H1 (cell line): ENCODE results near the gene CHD6. TPM values are rescaled to one million over a fixed set of nuclear protein-coding genes. Genes with fewer than 3 reads are reported as not detected.

Source experiments
- ASH2L ChIP-seq: fragments of 200-600, 300-600 bp; sonication (generic); IDR thresholded peaks from one replicate; pipeline ENCODE4 v1.7.1; 2017; ENCODE audit warnings: low read length
- CREB1 ChIP-seq: IDR thresholded peaks from 2 replicates; pipeline ENCODE4 v1.6.1; 2012; ENCODE audit warnings: inconsistent platforms
- EZH2 ChIP-seq: fragments of 200-600 bp; sonication (generic); IDR thresholded peaks from 2 replicates; pipeline ENCODE4 v1.7.1; 2012; ENCODE audit warnings: low read depth, mild to moderate bottlenecking, moderate library complexity, low read length, inconsistent platforms; ENCODE audit not compliant: severe bottlenecking
- HDAC2 ChIP-seq, 2 experiments: fragments of 300-600 bp in 1 of 2; sonication (generic) in 1 of 2; IDR thresholded peaks; 2 replicates each; pipeline ENCODE4 v1.6.1; 2011 to 2012; ENCODE audit warnings: low read depth in 2 of 2, low read length in 2 of 2, mild to moderate bottlenecking in 2 of 2, moderate library complexity in 2 of 2, borderline replicate concordance in 1 of 2, inconsistent platforms in 1 of 2
- JUND ChIP-seq: IDR thresholded peaks from 2 replicates; pipeline ENCODE4 v1.6.1; 2011; ENCODE audit warnings: mild to moderate bottlenecking, improper control_type of control experiment, low read length
- KDM1A ChIP-seq: fragments of 200-600, 300-600 bp; sonication (generic); IDR thresholded peaks from 2 replicates; pipeline ENCODE4 v1.7.1; 2016; ENCODE audit warnings: mild to moderate bottlenecking, low read length, borderline replicate concordance
- SP1 ChIP-seq: IDR thresholded peaks from 2 replicates; pipeline ENCODE4 v1.6.1; 2011; ENCODE audit warnings: low read depth, low read length
- polyA plus RNA-seq, 7 experiments: library from polyadenylated mRNA; depleted of rRNA in 3 of 7; stranded (reverse) in 5 of 7; unstranded in 2 of 7; fragments of >200 nt in 5 of 7; fragments of 200-250 nt in 2 of 7; gene quantifications; 1 replicate in 5 of 7; 2 replicates in 1 of 7; 4 replicates in 1 of 7; pipeline versions ENCODE4 v1.2.1 to v1.2.3, GENCODE V29; 2011 to 2013; ENCODE audit warnings: missing spikeins in 2 of 7, mixed read lengths in 2 of 7
- total RNA-seq: library from RNA; stranded (reverse); fragmentation: NEBNext Ultra II Directional; extraction: Animal tissue kit (Norgen Biotek cat#: 25700); gene quantifications from 2 replicates; pipeline ENCODE4 v1.2.1, GENCODE V29; 2021
- TF ChIP-seq, protein P1 (sequence below): fragments of 300-600 bp; sonication (generic); IDR thresholded peaks from 2 replicates; pipeline ENCODE4 v1.7.1; 2012; ENCODE audit warnings: low read length, moderate library complexity, mild to moderate bottlenecking, inconsistent platforms; ENCODE audit not compliant: insufficient replicate concordance
- TF ChIP-seq, protein P2 (sequence below): IDR thresholded peaks from 2 replicates; pipeline ENCODE4 v1.6.1; 2012; ENCODE audit warnings: inconsistent platforms

CHD6 gene
- total and polyA plus RNA-seq, 2 of the 8 experiments (the other 6 are each of a cell fraction or from before 2014, with no cell fraction given): 11.1 to 62.9 TPM

DNA sequence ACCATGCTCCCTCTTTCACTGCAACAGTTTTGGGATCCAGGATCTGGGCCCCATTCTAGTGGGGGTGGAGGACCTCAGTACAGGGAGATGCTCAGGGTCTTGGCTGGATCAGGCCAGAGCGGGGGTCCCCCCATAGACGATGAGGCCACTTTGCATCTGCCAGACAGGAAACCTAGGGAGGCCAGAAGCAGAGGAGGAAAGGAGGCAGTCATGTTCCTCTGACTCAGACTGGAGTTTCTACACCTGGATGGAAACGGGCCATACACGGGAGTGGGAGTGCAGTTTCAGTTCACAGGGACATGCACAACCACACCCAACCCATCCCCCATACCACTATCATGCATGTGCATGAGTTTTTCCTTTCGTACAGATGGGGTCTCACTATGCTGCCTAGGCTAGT is 248.0 kb downstream of the CHD6 start (continued):
- TF ChIP-seq, protein P1, sequence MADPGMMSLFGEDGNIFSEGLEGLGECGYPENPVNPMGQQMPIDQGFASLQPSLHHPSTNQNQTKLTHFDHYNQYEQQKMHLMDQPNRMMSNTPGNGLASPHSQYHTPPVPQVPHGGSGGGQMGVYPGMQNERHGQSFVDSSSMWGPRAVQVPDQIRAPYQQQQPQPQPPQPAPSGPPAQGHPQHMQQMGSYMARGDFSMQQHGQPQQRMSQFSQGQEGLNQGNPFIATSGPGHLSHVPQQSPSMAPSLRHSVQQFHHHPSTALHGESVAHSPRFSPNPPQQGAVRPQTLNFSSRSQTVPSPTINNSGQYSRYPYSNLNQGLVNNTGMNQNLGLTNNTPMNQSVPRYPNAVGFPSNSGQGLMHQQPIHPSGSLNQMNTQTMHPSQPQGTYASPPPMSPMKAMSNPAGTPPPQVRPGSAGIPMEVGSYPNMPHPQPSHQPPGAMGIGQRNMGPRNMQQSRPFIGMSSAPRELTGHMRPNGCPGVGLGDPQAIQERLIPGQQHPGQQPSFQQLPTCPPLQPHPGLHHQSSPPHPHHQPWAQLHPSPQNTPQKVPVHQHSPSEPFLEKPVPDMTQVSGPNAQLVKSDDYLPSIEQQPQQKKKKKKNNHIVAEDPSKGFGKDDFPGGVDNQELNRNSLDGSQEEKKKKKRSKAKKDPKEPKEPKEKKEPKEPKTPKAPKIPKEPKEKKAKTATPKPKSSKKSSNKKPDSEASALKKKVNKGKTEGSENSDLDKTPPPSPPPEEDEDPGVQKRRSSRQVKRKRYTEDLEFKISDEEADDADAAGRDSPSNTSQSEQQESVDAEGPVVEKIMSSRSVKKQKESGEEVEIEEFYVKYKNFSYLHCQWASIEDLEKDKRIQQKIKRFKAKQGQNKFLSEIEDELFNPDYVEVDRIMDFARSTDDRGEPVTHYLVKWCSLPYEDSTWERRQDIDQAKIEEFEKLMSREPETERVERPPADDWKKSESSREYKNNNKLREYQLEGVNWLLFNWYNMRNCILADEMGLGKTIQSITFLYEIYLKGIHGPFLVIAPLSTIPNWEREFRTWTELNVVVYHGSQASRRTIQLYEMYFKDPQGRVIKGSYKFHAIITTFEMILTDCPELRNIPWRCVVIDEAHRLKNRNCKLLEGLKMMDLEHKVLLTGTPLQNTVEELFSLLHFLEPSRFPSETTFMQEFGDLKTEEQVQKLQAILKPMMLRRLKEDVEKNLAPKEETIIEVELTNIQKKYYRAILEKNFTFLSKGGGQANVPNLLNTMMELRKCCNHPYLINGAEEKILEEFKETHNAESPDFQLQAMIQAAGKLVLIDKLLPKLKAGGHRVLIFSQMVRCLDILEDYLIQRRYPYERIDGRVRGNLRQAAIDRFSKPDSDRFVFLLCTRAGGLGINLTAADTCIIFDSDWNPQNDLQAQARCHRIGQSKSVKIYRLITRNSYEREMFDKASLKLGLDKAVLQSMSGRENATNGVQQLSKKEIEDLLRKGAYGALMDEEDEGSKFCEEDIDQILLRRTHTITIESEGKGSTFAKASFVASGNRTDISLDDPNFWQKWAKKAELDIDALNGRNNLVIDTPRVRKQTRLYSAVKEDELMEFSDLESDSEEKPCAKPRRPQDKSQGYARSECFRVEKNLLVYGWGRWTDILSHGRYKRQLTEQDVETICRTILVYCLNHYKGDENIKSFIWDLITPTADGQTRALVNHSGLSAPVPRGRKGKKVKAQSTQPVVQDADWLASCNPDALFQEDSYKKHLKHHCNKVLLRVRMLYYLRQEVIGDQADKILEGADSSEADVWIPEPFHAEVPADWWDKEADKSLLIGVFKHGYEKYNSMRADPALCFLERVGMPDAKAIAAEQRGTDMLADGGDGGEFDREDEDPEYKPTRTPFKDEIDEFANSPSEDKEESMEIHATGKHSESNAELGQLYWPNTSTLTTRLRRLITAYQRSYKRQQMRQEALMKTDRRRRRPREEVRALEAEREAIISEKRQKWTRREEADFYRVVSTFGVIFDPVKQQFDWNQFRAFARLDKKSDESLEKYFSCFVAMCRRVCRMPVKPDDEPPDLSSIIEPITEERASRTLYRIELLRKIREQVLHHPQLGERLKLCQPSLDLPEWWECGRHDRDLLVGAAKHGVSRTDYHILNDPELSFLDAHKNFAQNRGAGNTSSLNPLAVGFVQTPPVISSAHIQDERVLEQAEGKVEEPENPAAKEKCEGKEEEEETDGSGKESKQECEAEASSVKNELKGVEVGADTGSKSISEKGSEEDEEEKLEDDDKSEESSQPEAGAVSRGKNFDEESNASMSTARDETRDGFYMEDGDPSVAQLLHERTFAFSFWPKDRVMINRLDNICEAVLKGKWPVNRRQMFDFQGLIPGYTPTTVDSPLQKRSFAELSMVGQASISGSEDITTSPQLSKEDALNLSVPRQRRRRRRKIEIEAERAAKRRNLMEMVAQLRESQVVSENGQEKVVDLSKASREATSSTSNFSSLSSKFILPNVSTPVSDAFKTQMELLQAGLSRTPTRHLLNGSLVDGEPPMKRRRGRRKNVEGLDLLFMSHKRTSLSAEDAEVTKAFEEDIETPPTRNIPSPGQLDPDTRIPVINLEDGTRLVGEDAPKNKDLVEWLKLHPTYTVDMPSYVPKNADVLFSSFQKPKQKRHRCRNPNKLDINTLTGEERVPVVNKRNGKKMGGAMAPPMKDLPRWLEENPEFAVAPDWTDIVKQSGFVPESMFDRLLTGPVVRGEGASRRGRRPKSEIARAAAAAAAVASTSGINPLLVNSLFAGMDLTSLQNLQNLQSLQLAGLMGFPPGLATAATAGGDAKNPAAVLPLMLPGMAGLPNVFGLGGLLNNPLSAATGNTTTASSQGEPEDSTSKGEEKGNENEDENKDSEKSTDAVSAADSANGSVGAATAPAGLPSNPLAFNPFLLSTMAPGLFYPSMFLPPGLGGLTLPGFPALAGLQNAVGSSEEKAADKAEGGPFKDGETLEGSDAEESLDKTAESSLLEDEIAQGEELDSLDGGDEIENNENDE: no peak
- TF ChIP-seq JUND: no peak
- TF ChIP-seq ASH2L: no peak
- TF ChIP-seq EZH2: no peak
- no peak for TF ChIP-seq SP1
- TF ChIP-seq KDM1A: no peak
- no peak for TF ChIP-seq CREB1
- TF ChIP-seq, protein P2, sequence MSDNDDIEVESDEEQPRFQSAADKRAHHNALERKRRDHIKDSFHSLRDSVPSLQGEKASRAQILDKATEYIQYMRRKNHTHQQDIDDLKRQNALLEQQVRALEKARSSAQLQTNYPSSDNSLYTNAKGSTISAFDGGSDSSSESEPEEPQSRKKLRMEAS: no peak
- TF ChIP-seq HDAC2 (IDR thresholded peaks at IDR 0.05; ENCODE audit: borderline replicate concordance in 1 of 2, low read depth in 2 of 2, low read length in 2 of 2): no peak
